PC-9 (cell line): ENCODE data around the gene UXS1.

ENCODE experiments used
- CTCF ChIP-seq: fragments of 200-600 bp; sonication (generic); conservative IDR thresholded peaks from 2 replicates; pipeline ENCODE4 v1.6.1; 2017; ENCODE audit warnings: mixed run types, antibody characterized with exemption, mild to moderate bottlenecking, moderate library complexity
- EZH2 ChIP-seq: fragments of 200-600 bp; sonication (generic); IDR thresholded peaks from 2 replicates; pipeline ENCODE4 v1.8.0; 2017; ENCODE audit warnings: antibody characterized with exemption, low read depth

- TF ChIP-seq CTCF: no peak
- TF ChIP-seq EZH2: no peak
These were observed 123.9 kb downstream of the UXS1 start for GRCh38 chr2:106070181-106070580.
